HepG2 (cell line): ENCODE results near the gene SLC29A2. TPM values are rescaled to one million over a fixed set of nuclear protein-coding genes. Genes with fewer than 3 reads are reported as not detected.

Experiments used
- HES4 ChIP-seq: sonication (generic); formaldehyde crosslinking; IDR thresholded peaks from 2 replicates; pipeline ENCODE4 v1.9.0; 2021; ENCODE audit warnings: mild to moderate bottlenecking, missing genetic modification reagents, borderline replicate concordance
- ZFP36L1 ChIP-seq: sonication (generic); formaldehyde crosslinking; IDR thresholded peaks from 2 replicates; pipeline ENCODE4 v1.8.0; 2022; ENCODE audit warnings: mild to moderate bottlenecking, missing genetic modification reagents, moderate library complexity
- ZFP37 ChIP-seq: sonication (generic); formaldehyde crosslinking; IDR thresholded peaks from 2 replicates; pipeline ENCODE4 v1.4.0; 2020; ENCODE audit warnings: missing genetic modification reagents, borderline replicate concordance
- ZNF274 ChIP-seq: sonication (generic); formaldehyde crosslinking; IDR thresholded peaks from 2 replicates; pipeline ENCODE4 v1.5.1; 2020; ENCODE audit warnings: mild to moderate bottlenecking, missing genetic modification reagents
- ZNF343 ChIP-seq: sonication (generic); formaldehyde crosslinking; IDR thresholded peaks from 2 replicates; pipeline ENCODE4 v1.4.0; 2020; ENCODE audit warnings: mild to moderate bottlenecking, missing genetic modification reagents
- polyA plus RNA-seq, 8 experiments: library from polyadenylated mRNA; depleted of rRNA in 3 of 8; stranded (reverse) in 7 of 8; unstranded in 1 of 8; fragments of >200 nt; fragmentation: Illumina TruSeq in 4 of 8; extraction: Trizol in 4 of 8; gene quantifications; 2 replicates each; pipeline versions ENCODE4 v1.2.1 to v1.2.3, GENCODE V29; 2011 to 2016; ENCODE audit warnings: low read depth in 4 of 8, missing spikeins in 1 of 8, mixed read lengths in 1 of 8; ENCODE audit not compliant: insufficient read depth in 1 of 8
- total RNA-seq, 5 experiments: library from RNA; depleted of rRNA; stranded (reverse); fragments of >200 nt; fragmentation: Illumina TruSeq; extraction: Trizol; gene quantifications; 2 replicates each; pipeline ENCODE4 v1.2.3, GENCODE V29; 2016; ENCODE audit warnings: low read depth in 1 of 5
- TF ChIP-seq, protein P1 (sequence below): sonication (generic); formaldehyde crosslinking; IDR thresholded peaks from 2 replicates; pipeline ENCODE4 v1.5.1; 2020; ENCODE audit warnings: mild to moderate bottlenecking, missing genetic modification reagents
- TF ChIP-seq, protein P2 (sequence below): sonication (generic); formaldehyde crosslinking; IDR thresholded peaks from 2 replicates; pipeline ENCODE4 v1.5.0; 2020; ENCODE audit warnings: mild to moderate bottlenecking, missing genetic modification reagents, borderline replicate concordance
- TF ChIP-seq, protein P3 (sequence below): sonication (generic); formaldehyde crosslinking; IDR thresholded peaks from 2 replicates; pipeline ENCODE4 v1.5.0; 2020; ENCODE audit warnings: missing genetic modification reagents

SLC29A2 gene
- total and polyA plus RNA-seq, 2 of the 13 experiments (the other 11 are each of a cell fraction or from before 2014, with no cell fraction given) = 0.63 to 0.66 TPM

DNA sequence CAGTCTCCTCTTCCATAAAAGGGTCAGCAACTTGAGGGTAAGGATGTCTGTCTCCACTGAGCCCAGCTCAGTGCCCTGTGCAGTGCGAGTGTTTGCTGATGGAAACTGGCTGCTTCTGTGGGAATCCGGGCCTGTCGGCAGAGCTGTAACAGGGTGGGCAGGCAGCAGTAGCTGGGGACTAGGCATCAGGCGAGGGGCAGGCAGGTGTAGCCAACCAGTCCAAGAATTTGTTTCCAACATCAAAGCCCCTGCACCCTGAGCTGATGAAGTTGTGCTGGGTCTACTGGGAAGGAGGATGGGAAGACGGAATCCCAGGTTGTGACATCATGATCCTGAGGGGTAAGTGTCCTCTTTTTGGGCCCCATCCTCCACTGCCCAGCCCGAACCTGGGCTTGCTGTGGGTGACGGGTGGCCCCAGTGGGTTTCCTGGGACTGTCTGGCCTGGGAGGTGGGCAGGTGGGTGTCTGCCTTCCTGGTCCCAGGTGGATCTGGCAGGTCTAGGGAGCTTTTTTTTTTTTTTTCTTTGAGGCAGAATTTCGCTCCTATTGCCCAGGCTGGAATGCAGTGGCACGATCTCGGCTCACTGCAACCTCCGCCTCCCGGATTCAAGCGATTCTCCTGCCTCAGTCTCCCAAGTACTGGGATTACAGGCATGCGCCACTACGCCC is 11.0 kb downstream of the SLC29A2 start (continued):
- TF ChIP-seq, protein P1, sequence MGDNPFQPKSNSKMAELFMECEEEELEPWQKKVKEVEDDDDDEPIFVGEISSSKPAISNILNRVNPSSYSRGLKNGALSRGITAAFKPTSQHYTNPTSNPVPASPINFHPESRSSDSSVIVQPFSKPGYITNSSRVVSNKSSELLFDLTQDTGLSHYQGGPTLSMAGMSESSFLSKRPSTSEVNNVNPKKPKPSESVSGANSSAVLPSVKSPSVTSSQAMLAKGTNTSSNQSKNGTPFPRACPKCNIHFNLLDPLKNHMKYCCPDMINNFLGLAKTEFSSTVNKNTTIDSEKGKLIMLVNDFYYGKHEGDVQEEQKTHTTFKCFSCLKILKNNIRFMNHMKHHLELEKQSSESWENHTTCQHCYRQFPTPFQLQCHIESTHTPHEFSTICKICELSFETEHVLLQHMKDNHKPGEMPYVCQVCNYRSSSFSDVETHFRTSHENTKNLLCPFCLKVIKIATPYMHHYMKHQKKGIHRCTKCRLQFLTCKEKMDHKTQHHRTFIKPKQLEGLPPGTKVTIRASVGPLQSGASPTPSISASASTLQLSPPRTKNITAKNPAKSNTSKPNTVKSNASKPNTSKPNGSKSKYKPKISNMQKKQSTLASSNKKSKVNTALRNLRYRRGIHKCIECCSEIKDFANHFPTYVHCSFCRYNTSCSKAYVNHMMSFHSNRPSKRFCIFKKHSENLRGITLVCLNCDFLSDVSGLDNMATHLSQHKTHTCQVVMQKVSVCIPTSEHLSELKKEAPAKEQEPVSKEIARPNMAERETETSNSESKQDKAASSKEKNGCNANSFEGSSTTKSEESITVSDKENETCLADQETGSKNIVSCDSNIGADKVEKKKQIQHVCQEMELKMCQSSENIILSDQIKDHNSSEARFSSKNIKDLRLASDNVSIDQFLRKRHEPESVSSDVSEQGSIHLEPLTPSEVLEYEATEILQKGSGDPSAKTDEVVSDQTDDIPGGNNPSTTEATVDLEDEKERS (CRISPR knock-in tag) = no peak
- TF ChIP-seq, protein P2, sequence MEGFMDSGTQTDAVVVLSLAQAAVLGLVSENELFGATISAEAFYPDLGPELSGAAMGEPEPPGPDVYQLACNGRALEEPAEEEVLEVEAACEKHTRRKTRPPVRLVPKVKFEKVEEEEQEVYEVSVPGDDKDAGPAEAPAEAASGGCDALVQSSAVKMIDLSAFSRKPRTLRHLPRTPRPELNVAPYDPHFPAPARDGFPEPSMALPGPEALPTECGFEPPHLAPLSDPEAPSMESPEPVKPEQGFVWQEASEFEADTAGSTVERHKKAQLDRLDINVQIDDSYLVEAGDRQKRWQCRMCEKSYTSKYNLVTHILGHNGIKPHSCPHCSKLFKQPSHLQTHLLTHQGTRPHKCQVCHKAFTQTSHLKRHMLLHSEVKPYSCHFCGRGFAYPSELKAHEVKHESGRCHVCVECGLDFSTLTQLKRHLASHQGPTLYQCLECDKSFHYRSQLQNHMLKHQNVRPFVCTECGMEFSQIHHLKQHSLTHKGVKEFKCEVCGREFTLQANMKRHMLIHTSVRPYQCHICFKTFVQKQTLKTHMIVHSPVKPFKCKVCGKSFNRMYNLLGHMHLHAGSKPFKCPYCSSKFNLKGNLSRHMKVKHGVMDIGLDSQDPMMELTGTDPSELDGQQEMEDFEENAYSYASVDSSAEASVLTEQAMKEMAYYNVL (CRISPR knock-in tag) = no peak
- TF ChIP-seq, protein P3, sequence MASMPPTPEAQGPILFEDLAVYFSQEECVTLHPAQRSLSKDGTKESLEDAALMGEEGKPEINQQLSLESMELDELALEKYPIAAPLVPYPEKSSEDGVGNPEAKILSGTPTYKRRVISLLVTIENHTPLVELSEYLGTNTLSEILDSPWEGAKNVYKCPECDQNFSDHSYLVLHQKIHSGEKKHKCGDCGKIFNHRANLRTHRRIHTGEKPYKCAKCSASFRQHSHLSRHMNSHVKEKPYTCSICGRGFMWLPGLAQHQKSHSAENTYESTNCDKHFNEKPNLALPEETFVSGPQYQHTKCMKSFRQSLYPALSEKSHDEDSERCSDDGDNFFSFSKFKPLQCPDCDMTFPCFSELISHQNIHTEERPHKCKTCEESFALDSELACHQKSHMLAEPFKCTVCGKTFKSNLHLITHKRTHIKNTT (CRISPR knock-in tag) = no peak
- no peak for TF ChIP-seq ZNF343 (CRISPR knock-in tag)
- TF ChIP-seq HES4 (CRISPR knock-in tag) = no peak
- TF ChIP-seq ZFP36L1 (CRISPR knock-in tag) = no peak
- no peak for TF ChIP-seq ZNF274 (CRISPR knock-in tag)
- TF ChIP-seq ZFP37 (CRISPR knock-in tag) = no peak
- TF ChIP-seq, all 625 proteins: peak for 0
